ENCODE measurements around the gene CNPY3.
A peak's percentile ranks its signal among the peaks of the same experiment; 100 is the strongest.

DNA sequence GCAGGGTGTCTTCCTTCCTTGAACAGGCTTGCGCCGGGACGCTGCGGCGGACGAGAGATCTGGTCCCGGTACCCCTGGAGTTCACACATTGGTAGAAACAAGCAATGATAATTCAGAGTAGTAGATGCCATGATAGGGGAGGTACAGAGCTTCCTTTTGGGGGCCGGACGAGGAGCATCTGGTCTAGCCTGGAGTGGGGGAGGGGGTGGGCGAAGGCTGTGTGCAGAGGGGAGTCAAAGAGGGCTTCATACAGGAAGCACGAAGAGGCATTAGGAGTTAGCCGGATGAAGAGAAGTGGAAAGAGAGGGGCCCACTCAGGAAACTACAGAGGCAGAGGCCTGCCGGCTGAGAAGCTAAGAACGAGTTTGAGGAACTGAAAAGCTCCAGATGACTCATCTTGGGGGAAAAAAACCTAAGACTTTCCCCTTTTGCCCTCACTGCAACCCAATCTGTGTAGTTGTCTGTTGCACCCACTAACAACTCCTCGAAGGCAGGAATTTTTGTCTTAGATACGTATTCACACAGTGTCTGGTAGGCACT, 611 bp downstream of the CNPY3 start:
- TF ChIP-seq POLR2A (IDR thresholded peaks at IDR 0.05) (no peak), POLR2AphosphoS5 (IDR thresholded peaks at IDR 0.05) (peak in 1 of 3 donors; percentile 23), EP300 (IDR thresholded peaks at IDR 0.05; ENCODE audit: low read depth) (no peak)
- TF ChIP-seq, protein P1, sequence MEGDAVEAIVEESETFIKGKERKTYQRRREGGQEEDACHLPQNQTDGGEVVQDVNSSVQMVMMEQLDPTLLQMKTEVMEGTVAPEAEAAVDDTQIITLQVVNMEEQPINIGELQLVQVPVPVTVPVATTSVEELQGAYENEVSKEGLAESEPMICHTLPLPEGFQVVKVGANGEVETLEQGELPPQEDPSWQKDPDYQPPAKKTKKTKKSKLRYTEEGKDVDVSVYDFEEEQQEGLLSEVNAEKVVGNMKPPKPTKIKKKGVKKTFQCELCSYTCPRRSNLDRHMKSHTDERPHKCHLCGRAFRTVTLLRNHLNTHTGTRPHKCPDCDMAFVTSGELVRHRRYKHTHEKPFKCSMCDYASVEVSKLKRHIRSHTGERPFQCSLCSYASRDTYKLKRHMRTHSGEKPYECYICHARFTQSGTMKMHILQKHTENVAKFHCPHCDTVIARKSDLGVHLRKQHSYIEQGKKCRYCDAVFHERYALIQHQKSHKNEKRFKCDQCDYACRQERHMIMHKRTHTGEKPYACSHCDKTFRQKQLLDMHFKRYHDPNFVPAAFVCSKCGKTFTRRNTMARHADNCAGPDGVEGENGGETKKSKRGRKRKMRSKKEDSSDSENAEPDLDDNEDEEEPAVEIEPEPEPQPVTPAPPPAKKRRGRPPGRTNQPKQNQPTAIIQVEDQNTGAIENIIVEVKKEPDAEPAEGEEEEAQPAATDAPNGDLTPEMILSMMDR (IDR thresholded peaks at IDR 0.05), result no peak

Data from transverse colon (tissue), 4 donors.